Liver (tissue), 9 donors: ENCODE results near the gene PTGES. TPM values are rescaled to one million over a fixed set of nuclear protein-coding genes. Genes with fewer than 3 reads are reported as not detected.

Experiments
- DNase-seq: peaks from one replicate; pipeline ENCODE4 v3.0.0-alpha.2; 2017; ENCODE audit warnings: low spot score
- H3K27ac ChIP-seq, 2 donors: one replicate each; pipeline ENCODE4 v1.7.0; 2013; ENCODE audit warnings: inconsistent platforms in 2 of 2, low read length in 2 of 2, control low read depth in 1 of 2, low read depth in 1 of 2, mild to moderate bottlenecking in 1 of 2
- H3K27me3 ChIP-seq, 4 donors: one replicate each; pipeline versions ENCODE4 v1.6.1 to v1.7.0; 2013; ENCODE audit warnings: low read length in 3 of 4, inconsistent platforms in 1 of 4, mild to moderate bottlenecking in 1 of 4, moderate library complexity in 1 of 4; ENCODE audit not compliant: control insufficient read depth in 4 of 4, insufficient read depth in 4 of 4
- H3K36me3 ChIP-seq, 4 donors: one replicate each; pipeline versions ENCODE4 v1.6.1 to v1.7.0; 2013; ENCODE audit warnings: low read length in 3 of 4, mild to moderate bottlenecking in 3 of 4, low read depth in 1 of 4, moderate library complexity in 1 of 4; ENCODE audit not compliant: control insufficient read depth in 4 of 4, insufficient read depth in 3 of 4
- H3K4me1 ChIP-seq, 4 donors: one replicate each; pipeline versions ENCODE4 v1.6.1 to v1.7.0; 2013; ENCODE audit warnings: low read length in 3 of 4, mild to moderate bottlenecking in 3 of 4, moderate library complexity in 1 of 4; ENCODE audit not compliant: control insufficient read depth in 4 of 4, insufficient read depth in 4 of 4
- H3K4me3 ChIP-seq, 3 donors: one replicate each; pipeline versions ENCODE4 v1.6.1 to v1.7.0; 2013; ENCODE audit warnings: low read length in 3 of 3, control low read depth in 1 of 3, low read depth in 1 of 3, mild to moderate bottlenecking in 1 of 3
- H3K9ac ChIP-seq, 2 donors: one replicate each; pipeline ENCODE4 v1.7.0; 2013; ENCODE audit warnings: low read length in 2 of 2, mild to moderate bottlenecking in 2 of 2, moderate library complexity in 2 of 2, control low read depth in 1 of 2, low read depth in 1 of 2
- H3K9me3 ChIP-seq, 4 donors: one replicate each; pipeline versions ENCODE4 v1.6.1 to v1.7.0; 2013; ENCODE audit warnings: low read length in 3 of 4; ENCODE audit not compliant: control insufficient read depth in 4 of 4
- EGR1 ChIP-seq, 2 donors: IDR thresholded peaks; 2 replicates each; pipeline ENCODE4 v1.6.1; 2016 to 2018; ENCODE audit warnings: antibody characterized with exemption in 2 of 2, low read depth in 2 of 2
- FOXA1 ChIP-seq: IDR thresholded peaks from 2 replicates; pipeline ENCODE4 v1.6.1; 2016; ENCODE audit warnings: antibody characterized with exemption
- FOXA2 ChIP-seq: IDR thresholded peaks from 2 replicates; pipeline ENCODE4 v1.6.1; 2016; ENCODE audit warnings: antibody characterized with exemption
- GABPA ChIP-seq, 2 donors: IDR thresholded peaks in 1 of 2; conservative IDR thresholded peaks in 1 of 2; 2 replicates each; pipeline ENCODE4 v1.6.1; 2016; ENCODE audit warnings: antibody characterized with exemption in 2 of 2, mild to moderate bottlenecking in 1 of 2, moderate library complexity in 1 of 2
- HNF4A ChIP-seq, 2 donors: conservative IDR thresholded peaks; 2 replicates each; pipeline ENCODE4 v1.6.1; 2016; ENCODE audit warnings: antibody characterized with exemption in 2 of 2, mild to moderate bottlenecking in 2 of 2
- HNF4G ChIP-seq: IDR thresholded peaks from 2 replicates; pipeline ENCODE4 v1.6.1; 2016; ENCODE audit warnings: antibody characterized with exemption
- JUND ChIP-seq, 2 donors: IDR thresholded peaks; 2 replicates each; pipeline ENCODE4 v1.6.1; 2016; ENCODE audit warnings: antibody characterized with exemption in 2 of 2
- NR2F2 ChIP-seq: IDR thresholded peaks from 2 replicates; pipeline ENCODE4 v1.6.1; 2016; ENCODE audit warnings: antibody characterized with exemption
- RAD21 ChIP-seq, 2 donors: IDR thresholded peaks; 2 replicates each; pipeline ENCODE4 v1.6.1; 2016; ENCODE audit warnings: antibody characterized with exemption in 2 of 2, mild to moderate bottlenecking in 2 of 2
- RXRA ChIP-seq, 2 donors: IDR thresholded peaks; 2 replicates each; pipeline ENCODE4 v1.6.1; 2017 to 2018; ENCODE audit warnings: antibody characterized with exemption in 2 of 2, mild to moderate bottlenecking in 1 of 2
- SP1 ChIP-seq: IDR thresholded peaks from 2 replicates; pipeline ENCODE4 v1.6.1; 2018; ENCODE audit warnings: antibody characterized with exemption, mild to moderate bottlenecking
- TAF1 ChIP-seq: conservative IDR thresholded peaks from 2 replicates; pipeline ENCODE4 v1.6.1; 2016; ENCODE audit warnings: antibody characterized with exemption, mild to moderate bottlenecking
- YY1 ChIP-seq: IDR thresholded peaks from 2 replicates; pipeline ENCODE4 v1.6.1; 2016; ENCODE audit warnings: antibody characterized with exemption, mild to moderate bottlenecking
- WGBS: extraction: QIAGEN DNeasy Blood & Tissue Kit; methylation state at CpG from one replicate; pipeline ENCODE4 v1.1.7; 2013; 5-methylcytosine and 5-hydroxymethylcytosine counted together
- polyA plus RNA-seq, 2 donors: library from polyadenylated mRNA; stranded (reverse) in 1 of 2; unstranded in 1 of 2; fragments of 200-250 nt in 1 of 2; fragments of >200 nt in 1 of 2; fragmentation: Nextera tagmentation in 1 of 2; extraction: Ambion mirVana in 1 of 2; gene quantifications; one replicate each; pipeline versions ENCODE4 v1.2.1 to v1.2.3, GENCODE V29; 2013 to 2015
- total RNA-seq, 2 donors: library from RNA; depleted of rRNA; stranded (reverse); fragments of >200 nt; gene quantifications; one replicate each; pipeline ENCODE4 v1.2.3, GENCODE V29; 2014
- TF ChIP-seq, protein P1 (sequence below): fragments of 150-350 bp; IDR thresholded peaks from 2 replicates; pipeline ENCODE4 v1.5.1; 2017; ENCODE audit warnings: improper control_type of control experiment, low read depth, low read length; ENCODE audit not compliant: missing input control
- TF ChIP-seq, protein P2 (sequence below): IDR thresholded peaks from 2 replicates; pipeline ENCODE4 v1.6.1; 2016; ENCODE audit warnings: antibody characterized with exemption
- TF ChIP-seq, protein P3 (sequence below): IDR thresholded peaks from 2 replicates; pipeline ENCODE4 v1.6.1; 2016; ENCODE audit warnings: antibody characterized with exemption
- TF ChIP-seq, protein P4 (sequence below): IDR thresholded peaks from 2 replicates; pipeline ENCODE4 v1.6.1; 2016; ENCODE audit warnings: antibody characterized with exemption
- TF ChIP-seq, protein P5 (sequence below): IDR thresholded peaks from 2 replicates; pipeline ENCODE4 v1.6.1; 2016; ENCODE audit warnings: antibody characterized with exemption, mild to moderate bottlenecking
- donor health status: healthy.
- donor health status: healthy.
- donor health status: healthy.
- donor health status: healthy.
- donor health status: healthy.

PTGES gene
- total and polyA plus RNA-seq, 4 donors = 0.07 to 0.47 (median 0.17) TPM; not detected in 1

DNA sequence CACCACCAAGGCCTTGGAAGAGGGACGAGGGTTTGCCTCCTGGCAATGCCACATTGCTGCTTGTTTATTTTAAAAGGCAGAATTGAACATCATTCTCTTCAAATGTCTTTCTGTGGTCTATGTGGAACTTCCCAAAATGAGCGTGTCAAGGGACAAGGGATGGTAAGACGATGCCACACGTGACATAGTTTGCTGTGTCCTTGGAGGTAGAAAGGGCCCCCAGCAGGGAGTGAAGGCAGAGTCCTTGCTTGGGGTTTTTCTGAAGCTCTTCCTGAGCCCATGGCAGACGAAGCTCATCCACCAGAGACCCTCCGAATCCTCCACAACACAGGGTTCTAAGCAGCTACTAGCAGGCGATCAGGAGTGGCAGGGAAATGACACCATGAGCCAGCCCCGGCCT is 59.1 kb downstream of the PTGES start:
- Histone ChIP-seq H3K4me3 (no peak overlapping the region), H3K4me1 (peaks cover 3 to 9% (median 6%) of the 10 kb centered on the region in 4 donors), H3K27me3 (peaks cover 0 to 3% (median 1%) of the 10 kb centered on the region in 4 donors), H3K27ac (no peak overlapping the region), H3K9me3 (no peaks in the 10 kb centered on the region), H3K9ac (no peak overlapping the region), H3K36me3 (no peaks in the 10 kb centered on the region)
- no peak for DNase-seq
- TF ChIP-seq FOXA2 (no peak), HNF4G (no peak), JUND (IDR thresholded peaks at IDR 0.05) (no peak), RXRA (IDR thresholded peaks at IDR 0.05) (no peak), SP1 (no peak), YY1 (no peak), RAD21 (IDR thresholded peaks at IDR 0.05) (no peak), FOXA1 (no peak), EGR1 (IDR thresholded peaks at IDR 0.05; ENCODE audit: low read depth in 2 of 2) (no peak)
- TF ChIP-seq, protein P1, sequence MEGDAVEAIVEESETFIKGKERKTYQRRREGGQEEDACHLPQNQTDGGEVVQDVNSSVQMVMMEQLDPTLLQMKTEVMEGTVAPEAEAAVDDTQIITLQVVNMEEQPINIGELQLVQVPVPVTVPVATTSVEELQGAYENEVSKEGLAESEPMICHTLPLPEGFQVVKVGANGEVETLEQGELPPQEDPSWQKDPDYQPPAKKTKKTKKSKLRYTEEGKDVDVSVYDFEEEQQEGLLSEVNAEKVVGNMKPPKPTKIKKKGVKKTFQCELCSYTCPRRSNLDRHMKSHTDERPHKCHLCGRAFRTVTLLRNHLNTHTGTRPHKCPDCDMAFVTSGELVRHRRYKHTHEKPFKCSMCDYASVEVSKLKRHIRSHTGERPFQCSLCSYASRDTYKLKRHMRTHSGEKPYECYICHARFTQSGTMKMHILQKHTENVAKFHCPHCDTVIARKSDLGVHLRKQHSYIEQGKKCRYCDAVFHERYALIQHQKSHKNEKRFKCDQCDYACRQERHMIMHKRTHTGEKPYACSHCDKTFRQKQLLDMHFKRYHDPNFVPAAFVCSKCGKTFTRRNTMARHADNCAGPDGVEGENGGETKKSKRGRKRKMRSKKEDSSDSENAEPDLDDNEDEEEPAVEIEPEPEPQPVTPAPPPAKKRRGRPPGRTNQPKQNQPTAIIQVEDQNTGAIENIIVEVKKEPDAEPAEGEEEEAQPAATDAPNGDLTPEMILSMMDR = no peak
- TF ChIP-seq, protein P2, sequence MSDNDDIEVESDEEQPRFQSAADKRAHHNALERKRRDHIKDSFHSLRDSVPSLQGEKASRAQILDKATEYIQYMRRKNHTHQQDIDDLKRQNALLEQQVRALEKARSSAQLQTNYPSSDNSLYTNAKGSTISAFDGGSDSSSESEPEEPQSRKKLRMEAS = no peak
- 76% methylated on average over 8 of the region's 8 CpGs for WGBS

DNA sequence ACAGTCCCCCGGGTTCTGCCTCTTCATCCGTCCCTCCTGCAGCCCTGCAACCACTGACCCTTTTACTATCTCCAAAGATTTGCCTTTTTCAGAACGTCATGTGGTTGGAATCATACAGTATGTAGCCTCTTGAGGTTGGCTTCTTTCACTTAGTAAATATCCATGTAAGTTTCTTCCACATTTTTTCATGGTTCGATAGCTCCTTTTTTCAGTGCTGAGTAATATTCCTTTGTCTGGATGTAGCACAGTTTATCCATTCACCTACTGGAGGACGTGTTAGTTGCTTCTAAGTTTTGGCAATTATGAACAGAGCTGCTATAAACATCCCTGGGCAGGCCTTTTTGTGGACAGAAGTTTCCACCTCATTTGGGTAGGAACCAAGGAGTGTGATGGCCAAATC is 60.3 kb downstream of the PTGES start:
- peaks cover 3 to 8% (median 4%) of the 10 kb centered on the region in 4 donors for H3K4me1 ChIP-seq
- no peak for DNase-seq
- H3K9ac ChIP-seq = no peak overlapping the region
- no peak overlapping the region for H3K27ac ChIP-seq
- no peaks in the 10 kb centered on the region for H3K36me3 ChIP-seq
- 78% methylated on average over 5 of the region's 5 CpGs for WGBS
- H3K27me3 ChIP-seq = peaks cover 0 to 3% (median 1%) of the 10 kb centered on the region in 4 donors
- no peaks in the 10 kb centered on the region for H3K9me3 ChIP-seq
- TF ChIP-seq FOXA1 (no peak), GABPA (IDR thresholded peaks at IDR 0.05 in 1 of 2, conservative IDR thresholded peaks at IDR 0.05 in 1 of 2) (no peak), RAD21 (IDR thresholded peaks at IDR 0.05) (no peak), FOXA2 (no peak), EGR1 (IDR thresholded peaks at IDR 0.05; ENCODE audit: low read depth in 2 of 2) (no peak), SP1 (no peak), YY1 (no peak), JUND (IDR thresholded peaks at IDR 0.05) (no peak), HNF4A (conservative IDR thresholded peaks at IDR 0.05) (no peak), NR2F2 (no peak), HNF4G (no peak), TAF1 (no peak), RXRA (IDR thresholded peaks at IDR 0.05) (no peak)
- TF ChIP-seq, protein P3, sequence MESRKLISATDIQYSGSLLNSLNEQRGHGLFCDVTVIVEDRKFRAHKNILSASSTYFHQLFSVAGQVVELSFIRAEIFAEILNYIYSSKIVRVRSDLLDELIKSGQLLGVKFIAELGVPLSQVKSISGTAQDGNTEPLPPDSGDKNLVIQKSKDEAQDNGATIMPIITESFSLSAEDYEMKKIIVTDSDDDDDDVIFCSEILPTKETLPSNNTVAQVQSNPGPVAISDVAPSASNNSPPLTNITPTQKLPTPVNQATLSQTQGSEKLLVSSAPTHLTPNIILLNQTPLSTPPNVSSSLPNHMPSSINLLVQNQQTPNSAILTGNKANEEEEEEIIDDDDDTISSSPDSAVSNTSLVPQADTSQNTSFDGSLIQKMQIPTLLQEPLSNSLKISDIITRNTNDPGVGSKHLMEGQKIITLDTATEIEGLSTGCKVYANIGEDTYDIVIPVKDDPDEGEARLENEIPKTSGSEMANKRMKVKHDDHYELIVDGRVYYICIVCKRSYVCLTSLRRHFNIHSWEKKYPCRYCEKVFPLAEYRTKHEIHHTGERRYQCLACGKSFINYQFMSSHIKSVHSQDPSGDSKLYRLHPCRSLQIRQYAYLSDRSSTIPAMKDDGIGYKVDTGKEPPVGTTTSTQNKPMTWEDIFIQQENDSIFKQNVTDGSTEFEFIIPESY = no peak
- TF ChIP-seq, protein P4, sequence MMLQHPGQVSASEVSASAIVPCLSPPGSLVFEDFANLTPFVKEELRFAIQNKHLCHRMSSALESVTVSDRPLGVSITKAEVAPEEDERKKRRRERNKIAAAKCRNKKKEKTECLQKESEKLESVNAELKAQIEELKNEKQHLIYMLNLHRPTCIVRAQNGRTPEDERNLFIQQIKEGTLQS = no peak
- TF ChIP-seq, protein P2 = no peak
- TF ChIP-seq, protein P5, sequence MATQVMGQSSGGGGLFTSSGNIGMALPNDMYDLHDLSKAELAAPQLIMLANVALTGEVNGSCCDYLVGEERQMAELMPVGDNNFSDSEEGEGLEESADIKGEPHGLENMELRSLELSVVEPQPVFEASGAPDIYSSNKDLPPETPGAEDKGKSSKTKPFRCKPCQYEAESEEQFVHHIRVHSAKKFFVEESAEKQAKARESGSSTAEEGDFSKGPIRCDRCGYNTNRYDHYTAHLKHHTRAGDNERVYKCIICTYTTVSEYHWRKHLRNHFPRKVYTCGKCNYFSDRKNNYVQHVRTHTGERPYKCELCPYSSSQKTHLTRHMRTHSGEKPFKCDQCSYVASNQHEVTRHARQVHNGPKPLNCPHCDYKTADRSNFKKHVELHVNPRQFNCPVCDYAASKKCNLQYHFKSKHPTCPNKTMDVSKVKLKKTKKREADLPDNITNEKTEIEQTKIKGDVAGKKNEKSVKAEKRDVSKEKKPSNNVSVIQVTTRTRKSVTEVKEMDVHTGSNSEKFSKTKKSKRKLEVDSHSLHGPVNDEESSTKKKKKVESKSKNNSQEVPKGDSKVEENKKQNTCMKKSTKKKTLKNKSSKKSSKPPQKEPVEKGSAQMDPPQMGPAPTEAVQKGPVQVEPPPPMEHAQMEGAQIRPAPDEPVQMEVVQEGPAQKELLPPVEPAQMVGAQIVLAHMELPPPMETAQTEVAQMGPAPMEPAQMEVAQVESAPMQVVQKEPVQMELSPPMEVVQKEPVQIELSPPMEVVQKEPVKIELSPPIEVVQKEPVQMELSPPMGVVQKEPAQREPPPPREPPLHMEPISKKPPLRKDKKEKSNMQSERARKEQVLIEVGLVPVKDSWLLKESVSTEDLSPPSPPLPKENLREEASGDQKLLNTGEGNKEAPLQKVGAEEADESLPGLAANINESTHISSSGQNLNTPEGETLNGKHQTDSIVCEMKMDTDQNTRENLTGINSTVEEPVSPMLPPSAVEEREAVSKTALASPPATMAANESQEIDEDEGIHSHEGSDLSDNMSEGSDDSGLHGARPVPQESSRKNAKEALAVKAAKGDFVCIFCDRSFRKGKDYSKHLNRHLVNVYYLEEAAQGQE = no peak
- TF ChIP-seq, protein P1 = no peak
- H3K4me3 ChIP-seq = no peak overlapping the region
